GM20000 (cell line): ENCODE data around the gene MTHFD1L.
"Not testable (repeated sequence)": the region's sequence is repeated elsewhere in the genome, so short reads cannot be mapped to it uniquely, and the experiment has no call there.

Experiments
- DNase-seq: peaks from one replicate; pipeline ENCODE4 v3.0.0; 2012; ENCODE audit warnings: low spot score
- CTCF ChIP-seq: IDR thresholded peaks from 2 replicates; pipeline ENCODE4 v1.5.1; 2012; ENCODE audit warnings: mild to moderate bottlenecking, control low read depth; ENCODE audit errors: extremely low read depth, missing control alignments

The MTHFD1L gene

GRCh38 chr6:151075527-151075926 lies 210.0 kb downstream of the MTHFD1L start:
- no peak for DNase-seq
- TF ChIP-seq CTCF = no peak

GRCh38 chr6:151075930-151076555 lies 210.5 kb downstream of the MTHFD1L start:
- no peak for DNase-seq
- no peak for TF ChIP-seq CTCF

GRCh38 chr6:151078655-151079054 lies 213.2 kb downstream of the MTHFD1L start:
- no peak for DNase-seq
- no peak for TF ChIP-seq CTCF

GRCh38 chr6:151081656-151082055 lies 216.2 kb downstream of the MTHFD1L start:
- DNase-seq = no peak
- TF ChIP-seq CTCF = no peak

GRCh38 chr6:151082079-151082478 lies 216.6 kb downstream of the MTHFD1L start:
- no peak for TF ChIP-seq CTCF
- no peak for DNase-seq

GRCh38 chr6:151084275-151084674 lies 218.8 kb downstream of the MTHFD1L start:
- no peak for DNase-seq
- no peak for TF ChIP-seq CTCF

GRCh38 chr6:151087055-151087454 lies 221.6 kb downstream of the MTHFD1L start:
- DNase-seq = not testable (repeated sequence)

- no peak for DNase-seq
- no peak for TF ChIP-seq CTCF
These were observed 222.5 kb downstream of the MTHFD1L start for GRCh38 chr6:151087861-151088598.
